ENCODE data around the gene COL5A2.

Gene COL5A2

DNA sequence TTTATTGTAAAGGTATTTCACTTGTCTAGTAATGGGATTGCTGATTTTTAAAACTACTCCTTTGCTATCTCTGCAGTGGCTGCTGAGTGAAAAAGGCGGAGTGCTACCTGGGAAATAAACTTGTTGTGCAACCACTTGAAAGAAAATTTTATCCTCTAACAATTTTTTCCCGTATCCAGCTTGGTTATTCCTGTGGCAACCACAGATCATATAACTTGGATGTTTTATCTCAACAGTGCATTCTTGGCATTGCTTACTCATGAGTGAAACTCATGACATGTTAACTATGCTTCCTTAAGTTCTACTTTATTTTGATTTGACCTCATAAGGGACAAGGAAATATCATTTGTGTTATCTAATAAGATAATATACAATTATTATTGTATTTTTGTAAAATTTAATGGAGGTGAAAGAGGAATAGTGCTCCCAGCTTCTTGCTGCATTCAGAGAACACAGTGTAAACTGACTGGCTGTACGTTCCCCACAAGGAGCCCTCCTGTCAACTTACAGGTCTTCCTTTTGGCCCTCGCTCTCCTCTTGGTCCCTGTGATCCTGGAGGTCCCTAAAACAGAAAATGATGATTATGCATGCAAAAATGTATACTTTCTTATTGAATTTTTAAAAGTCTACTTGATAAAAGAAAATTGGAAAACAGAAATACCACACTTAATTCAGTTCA lies 82.7 kb downstream of the COL5A2 start:
- no peak for DNase-seq

DNA sequence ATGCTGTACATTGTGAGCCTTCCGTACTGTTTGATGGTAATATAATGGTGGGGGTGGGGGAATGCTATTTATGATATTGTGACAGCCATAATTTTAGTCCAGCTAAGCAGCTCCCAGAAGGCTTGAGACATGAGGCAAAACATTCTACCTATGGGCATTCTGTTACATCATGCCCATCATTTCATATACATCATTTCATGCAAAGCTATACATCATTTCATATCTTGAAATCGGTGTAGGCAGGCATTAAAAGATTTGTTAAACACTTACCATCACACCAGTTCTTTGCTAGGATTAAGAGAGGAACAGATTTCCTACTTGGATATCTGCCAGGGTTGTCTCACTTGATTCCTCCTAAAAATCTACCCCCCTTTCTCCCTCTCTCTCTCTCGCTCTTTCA lies 84.5 kb downstream of the COL5A2 start:
- DNase-seq = no peak

DNA sequence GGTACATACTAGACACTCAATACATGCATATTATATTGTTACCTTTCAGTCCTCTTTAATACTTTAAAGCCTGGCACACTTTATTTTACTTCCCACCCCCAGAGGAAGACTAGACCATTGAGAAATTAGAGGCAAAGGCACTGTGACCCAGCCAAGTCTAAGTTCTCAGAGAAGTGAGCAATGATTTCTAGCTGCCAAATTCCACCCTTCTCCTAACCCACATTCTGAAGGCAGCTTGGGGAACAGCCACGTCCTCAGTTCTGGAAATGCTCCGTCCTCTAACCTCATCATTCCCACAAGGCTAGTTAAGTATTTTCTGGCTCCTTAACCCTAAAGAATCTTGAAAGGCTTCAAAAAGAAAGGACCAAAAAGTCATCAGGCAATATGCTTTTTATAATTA lies 86.6 kb downstream of the COL5A2 start:
- no peak for DNase-seq

DNA sequence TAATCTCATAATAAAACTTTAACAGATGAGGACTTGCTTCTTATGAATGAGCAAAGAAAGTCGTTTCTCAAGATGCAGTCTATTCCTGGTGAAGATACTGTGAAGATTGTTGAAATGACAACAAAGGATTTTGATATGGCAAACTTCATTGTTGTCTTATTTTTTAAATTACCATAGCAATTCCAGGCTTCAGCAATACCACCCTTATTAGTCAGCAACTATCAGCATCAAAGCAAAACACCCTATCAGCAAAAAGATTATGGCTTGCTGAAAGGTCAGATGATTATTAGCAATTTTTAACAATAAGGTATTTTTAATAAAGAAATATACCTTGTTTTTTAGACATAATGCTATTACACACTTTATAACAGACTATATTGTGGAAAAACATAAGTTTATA lies 88.3 kb downstream of the COL5A2 start:
- no peak for DNase-seq

DNA sequence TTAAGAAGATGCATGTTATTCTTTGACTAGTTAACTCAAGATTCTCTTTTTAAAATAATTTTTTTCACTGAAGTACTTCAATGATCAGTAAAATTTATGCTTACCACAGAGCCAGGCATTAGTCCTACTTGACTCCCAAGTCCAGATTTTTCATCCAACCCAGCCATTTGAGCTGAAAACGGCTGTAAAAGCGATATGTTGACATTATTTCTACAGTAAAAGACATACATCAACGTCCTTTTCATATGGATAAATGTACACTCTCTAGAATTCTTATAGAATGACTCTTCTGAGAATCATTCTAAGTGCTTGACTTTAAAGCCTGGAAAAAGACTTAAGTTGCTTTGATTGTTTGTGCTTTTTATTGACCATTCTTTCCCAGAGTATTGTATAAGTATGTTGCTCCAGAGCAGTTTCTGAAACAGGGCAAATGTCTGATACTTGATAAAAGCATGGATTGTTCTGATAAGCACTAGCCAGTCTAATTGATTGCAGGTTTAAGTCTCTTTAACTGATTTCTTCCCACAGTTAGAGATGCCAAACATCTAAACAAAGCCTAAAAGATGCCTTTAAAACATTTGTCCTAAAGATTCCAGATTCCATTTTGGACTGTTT lies 90.9 kb downstream of the COL5A2 start:
- no peak for DNase-seq

DNA sequence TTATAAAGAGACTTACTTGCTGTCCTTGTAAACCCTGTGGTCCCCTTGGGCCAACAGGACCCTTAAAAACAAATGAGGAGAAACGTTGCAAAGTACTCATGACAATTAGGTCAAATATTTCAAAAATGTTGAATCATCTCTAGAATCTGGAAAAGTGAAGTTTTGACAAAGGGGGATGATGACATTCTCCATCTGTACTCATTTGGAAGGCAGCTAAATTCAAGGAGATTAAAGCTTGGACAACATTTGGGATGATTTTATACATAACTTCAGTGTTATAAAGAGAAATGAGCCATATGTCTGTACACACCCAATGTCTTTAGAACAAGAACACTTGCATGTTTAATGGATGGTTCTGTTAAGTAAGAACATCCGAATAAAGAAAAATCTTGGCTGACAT lies 92.9 kb downstream of the COL5A2 start:
- no peak for DNase-seq

DNA sequence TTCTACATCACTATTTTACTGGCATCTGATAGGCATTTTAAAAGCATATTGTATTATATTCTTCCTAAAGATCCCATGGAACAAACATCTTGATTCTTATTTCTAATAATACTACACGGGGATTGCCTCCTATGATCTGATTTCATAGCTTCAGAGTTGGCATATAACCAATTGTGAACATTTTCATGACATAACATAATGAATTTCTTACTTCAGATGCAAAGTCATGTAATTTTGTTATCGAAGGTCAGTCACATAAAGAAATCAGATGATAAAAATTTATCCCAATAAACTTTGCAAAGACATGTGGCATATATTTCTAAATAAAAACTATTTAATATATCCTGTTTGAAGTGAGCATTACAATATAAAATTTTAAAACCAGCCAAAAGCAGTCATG lies 93.3 kb downstream of the COL5A2 start:
- DNase-seq = no peak

DNA sequence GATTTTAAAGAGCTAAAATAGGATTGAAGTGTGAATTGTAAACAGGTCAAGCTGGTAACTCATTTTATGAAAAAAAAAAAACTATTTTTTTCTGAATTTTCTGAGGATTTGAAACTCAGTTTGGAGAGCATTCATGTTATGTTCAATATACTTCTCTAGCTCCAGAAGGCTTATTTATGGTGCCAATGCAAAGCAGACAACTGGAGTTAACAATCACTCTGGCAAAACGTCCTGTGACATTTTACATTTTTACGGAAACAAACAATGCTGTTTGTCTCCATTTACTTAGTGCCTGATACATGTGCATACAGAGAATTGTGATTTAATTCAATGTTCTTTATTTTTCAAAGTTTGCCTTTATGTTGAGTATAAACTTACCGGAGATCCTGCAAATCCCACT lies 96.0 kb downstream of the COL5A2 start:
- DNase-seq = peak in 1 of 2 experiments; percentile 21

DNA sequence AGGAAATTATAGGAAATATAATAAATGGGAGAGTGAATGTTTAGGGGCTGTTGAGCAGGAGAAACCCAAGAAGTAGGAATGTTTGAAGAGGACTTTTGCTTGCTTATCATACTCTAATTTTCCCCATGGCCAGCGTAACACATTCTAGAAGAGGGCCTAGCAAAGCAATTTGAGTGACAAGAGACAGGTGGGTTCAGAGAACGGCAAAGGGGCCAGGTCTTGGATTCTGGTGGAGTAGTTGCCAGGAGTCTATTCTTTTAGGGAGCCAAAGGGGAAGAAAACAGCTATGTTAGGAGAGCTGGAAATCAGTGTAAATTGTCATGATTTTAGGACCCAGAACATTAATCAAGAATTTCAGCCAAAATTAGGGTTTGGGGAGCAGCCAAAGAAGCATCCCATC lies 96.5 kb downstream of the COL5A2 start:
- no peak for DNase-seq

DNA sequence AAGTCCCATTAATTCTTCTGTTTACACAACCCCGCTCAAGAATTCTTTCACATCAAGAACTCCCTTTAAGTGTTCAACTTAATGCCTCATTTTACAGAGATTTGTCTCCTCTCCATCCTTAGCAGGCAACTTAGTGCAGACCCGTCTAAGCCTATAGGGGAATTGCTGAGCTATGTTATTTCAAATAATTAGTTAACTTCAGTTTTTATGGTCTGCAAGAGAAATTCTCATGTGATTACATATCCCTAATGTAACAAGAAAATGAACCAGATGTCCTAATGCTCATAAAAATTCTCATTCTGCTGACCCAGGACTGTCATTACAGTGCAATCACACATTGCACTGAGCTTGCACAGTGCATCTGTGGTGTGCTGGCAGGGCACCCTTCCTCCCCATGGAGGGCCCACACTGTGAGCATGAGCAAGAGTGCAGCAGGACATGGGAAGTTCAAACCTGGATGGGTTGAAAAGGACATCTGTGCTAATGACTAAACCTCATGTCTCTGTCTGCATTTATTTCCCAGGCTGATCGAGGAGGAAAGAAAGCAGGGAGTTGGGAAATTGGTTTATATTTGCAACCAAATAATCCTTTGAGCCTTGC lies 97.1 kb downstream of the COL5A2 start:
- peak; percentile 13 to 14 for DNase-seq

DNA sequence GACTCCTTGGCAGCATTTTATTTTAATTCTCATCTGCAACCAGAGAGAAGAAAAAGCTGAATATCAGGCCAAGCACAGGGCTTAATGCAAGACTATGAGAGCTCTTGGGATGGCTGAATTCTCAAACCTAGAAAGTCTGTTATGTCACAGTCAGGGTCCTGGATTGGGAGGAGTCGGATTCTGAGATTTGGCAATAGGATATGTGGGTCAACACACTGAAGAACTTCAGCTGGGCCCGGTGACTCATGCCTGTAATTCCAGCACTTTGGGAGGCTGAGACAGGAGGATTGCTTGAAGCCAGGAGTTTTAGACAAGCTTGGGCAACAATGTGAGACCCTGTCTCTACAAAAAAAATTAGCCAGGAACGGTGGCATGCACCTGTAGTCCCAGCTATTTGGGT lies 103.0 kb downstream of the COL5A2 start:
- no peak for DNase-seq

DNA sequence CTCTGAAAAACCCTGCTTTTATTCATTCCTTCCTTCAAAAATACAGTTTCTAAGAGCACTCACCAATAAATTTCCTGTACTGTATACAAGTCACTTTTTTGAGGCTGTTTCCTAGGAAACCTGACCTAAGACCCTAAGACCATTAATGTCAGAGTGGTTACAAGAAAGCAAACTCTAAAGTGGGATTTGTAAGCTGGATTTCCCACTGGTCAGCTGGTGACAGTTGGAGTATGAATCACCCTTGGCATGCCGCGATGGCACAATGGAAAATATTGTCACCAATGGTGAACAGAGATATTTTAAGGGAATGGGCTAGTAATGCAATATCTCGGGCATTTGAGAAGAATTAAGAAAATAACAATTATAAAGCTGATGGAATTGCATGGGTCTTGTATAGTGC lies 103.4 kb downstream of the COL5A2 start:
- no peak for DNase-seq

DNA sequence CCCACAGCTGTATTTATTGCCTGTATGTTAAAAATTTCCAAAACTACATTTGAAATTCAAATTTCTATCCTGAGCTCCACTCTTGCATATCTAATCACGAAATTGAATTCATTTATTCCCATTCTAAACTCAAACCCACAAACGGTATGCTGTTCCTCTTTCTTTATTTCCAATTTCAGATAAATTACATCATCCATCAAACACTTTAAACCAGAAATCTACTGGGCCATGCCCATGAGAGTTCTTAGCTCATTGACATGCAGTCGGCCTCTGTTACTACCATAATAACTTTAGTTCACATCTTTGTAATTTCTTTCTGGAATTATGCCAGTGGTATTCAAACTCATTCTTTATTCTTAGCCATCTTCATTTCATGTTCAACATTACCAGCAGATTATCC lies 105.1 kb downstream of the COL5A2 start:
- DNase-seq = peak; percentile 28 to 55

DNA sequence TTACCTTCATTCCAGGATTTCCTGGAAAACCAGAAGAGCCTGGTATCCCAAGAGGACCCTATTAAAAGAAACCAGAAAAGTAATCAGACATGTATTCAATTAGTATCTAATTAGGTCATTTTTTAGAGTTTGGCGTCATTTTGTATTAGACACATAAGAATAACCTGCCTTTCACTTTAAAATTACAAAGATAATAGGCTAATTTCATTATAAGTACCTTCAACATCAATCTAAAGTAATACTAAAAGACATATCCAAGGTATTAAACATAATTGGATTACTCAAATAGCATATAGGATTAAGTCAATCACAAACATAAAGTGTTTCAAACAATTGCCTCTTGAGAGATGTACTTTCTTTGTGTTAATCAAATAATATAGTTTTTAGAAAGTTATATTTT lies 107.5 kb downstream of the COL5A2 start:
- DNase-seq = no peak

DNA sequence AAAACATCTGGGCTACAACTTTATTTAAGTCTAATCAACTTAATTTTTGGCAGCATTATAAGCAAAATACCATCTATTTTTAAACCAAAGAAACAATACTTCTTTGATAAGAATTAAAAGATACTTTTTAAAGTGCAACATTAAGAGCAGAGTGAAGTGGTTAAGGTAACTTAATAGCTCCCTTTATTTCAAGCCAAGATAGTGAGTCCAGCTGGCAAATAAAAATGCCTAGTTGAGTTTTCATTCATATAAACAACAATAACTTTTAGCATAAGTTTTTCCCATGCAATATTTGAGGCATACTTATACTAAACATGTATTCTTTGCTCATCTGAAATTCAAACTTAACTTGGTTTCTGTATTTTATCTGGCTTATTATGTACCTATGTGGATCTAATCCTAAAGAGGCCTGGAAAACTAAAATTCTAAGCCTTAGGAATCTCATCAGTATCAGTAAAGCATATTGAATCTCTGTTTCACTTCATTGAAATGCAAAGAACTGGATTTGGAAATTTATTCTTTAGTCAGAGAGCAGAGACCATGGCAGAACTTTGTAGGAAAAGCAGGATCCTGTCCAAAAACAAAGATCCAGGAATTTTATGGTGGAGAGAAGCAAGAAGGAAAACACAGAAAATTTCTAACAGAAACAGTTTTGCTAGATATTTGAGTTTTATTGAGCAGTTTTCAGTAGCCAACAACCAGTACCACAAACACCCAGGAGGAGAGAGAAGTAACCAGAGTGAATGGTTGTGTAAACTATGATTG lies 109.5 kb downstream of the COL5A2 start:
- DNase-seq = no peak

DNA sequence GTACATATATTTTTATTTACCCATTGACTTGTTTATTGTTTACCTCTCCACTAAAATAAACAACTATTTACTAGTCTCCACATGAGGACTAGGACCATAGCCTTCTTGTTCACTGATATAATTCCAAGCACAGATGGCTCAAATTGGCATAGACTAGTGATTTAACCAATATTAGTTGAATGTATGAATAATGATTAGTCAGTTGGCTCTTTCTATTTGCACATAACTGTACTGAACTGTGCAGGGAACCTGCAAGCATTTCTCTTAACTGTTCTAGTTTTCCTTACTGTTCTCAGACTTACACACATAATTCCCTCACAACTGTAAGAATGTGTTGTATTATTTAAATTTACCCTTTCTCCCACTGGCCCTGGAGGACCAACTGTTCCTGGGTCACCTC lies 113.5 kb downstream of the COL5A2 start:
- no peak for DNase-seq

DNA sequence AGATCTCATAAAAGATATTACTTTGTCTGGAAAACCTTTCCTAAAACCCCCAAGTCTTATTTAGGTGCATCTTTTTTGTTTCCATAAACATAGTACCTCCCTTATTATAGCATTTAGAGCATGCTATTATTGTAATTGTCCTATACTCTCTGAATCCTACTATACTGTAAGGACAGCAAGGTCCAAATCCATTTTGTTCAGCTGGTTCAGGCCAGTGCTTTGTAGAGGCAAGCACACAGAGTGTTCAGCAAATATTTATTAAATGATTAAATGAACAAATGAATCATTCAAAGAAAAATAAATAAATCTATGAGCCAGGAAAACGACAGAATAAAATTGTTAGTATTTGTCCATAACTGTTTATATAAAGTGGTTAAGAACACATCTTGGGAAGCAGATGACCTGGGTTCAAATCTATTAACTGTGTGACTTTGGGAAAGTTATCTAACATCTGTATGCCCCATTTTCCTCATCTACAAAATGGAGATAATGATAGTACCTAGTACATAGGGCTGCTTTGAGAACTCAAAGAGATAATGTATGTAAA lies 119.4 kb downstream of the COL5A2 start:
- no peak for DNase-seq

DNA sequence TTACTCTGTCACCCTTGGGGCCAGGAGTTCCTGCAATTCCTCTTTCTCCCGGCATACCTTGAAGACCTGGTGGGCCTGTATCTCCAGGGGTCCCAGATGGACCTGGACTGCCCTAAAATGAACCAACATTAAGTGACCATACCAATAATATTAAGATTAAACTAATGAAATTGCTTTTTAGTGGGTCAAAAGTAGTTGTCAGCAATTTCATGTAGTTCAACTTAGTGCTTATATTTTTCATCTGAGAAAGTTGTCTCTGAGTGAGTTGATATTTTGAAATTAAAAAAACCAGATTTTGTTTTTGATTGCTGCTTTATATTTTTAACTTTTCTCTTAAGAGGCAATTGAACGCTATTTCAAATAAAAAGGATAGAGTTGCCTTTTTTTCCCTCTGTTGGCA lies 122.2 kb downstream of the COL5A2 start:
- no peak for DNase-seq

DNA sequence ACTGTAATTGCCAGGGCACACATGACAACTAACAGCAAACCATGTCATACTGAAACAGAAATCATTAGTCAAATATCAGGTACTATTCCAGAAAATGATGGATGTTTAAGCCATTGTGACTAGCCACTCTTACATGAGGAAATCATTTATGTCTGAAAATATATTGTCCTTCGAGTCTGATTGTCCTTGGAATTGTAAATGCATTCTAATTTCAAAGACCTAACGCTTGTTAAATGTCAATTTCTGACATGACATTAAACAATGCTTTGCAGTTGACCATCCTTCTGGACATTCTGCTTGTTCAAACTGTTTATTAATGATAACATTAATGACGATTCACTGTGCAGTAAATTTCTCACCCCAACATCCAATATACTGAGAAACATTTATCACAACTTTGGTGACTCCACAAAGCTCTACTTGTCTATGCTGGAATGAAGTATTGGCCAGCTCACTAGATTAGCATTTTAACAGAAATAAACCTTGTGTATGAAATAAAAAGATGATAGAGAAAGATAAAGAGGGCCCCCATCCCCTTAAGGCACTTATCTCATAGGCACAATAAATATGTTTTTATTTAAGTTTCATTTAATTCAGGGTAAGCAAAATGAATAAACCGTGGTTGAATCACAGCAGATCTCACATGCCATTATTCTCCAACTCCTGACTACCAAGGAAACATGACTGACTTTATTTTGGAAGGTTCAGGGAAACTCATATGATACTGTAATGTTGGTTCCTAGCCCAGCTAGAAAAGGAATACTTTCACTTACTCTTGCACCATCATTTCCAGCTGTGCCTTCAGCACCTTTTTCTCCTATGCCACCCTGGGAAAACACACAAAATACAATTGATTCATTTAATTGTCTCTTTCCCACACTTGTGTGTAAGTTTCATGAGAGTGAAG lies 123.1 kb downstream of the COL5A2 start:
- no peak for DNase-seq

DNA sequence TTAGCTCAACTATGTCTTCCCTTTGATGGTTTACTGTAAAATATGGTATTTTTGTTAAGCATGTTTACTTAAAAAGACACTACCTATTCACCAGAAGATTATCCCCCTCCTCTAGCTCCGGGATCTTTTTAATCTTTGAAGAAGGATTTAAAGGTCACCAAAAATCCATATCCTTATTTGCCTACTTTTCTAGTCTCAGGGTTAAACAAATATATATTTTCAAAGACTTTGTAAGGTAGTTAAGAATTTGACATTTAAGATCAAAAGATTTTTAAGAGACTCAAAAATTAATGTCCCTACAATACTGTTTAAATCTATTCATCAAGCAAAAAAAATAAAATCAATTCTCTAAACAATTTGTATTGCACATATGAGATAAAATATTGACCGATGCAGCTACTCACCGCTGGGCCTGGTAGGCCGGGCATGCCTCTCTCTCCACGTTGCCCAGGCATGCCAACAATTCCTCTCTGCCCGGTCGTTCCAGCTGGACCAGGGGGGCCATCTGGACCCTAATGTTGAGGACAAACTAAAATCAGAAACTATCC lies 129.3 kb downstream of the COL5A2 start:
- DNase-seq = no peak

DNA sequence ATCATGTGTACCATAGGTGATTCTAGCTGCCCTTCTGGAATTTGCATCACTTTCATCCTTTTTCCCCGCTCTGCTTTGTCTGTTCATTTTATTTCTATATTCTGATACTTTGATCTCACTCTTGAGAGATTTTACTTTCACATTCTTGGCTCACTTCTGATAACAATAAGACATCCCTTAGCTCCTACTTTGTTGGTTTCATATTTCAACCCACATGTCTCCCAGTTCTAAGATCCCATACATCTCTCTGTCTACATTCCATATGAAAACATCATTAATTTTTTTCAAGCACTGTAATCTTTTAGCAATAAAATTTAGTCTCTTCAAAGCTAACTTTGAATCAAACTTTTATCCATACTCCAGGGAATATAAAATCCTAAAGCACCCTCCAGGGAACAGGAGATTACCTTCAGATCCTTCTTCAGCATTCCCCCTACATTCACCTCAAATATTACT lies 129.8 kb downstream of the COL5A2 start:
- DNase-seq = no peak

DNA sequence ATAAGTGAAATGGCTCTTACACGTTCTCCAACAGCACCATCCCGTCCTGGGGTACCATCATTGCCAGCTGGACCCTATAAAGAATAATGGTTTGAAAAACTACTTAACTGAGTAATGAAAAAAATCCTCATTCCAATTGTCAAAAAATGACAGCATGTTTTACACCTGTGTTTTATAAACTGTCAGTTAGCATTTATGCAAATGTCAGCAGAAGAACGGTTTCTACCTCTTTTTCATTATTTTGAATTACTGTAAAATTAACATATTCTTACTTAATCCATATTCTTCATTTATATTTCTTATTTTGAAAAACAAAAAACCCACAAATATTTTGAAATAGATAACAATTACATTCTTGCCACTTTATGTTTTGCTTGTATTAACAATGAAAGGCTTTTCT lies 131.4 kb downstream of the COL5A2 start:
- DNase-seq = no peak

All from NCI-H526 (cell line).